Panc1 (cell line): Measurements from ENCODE around the gene GLB1L3. TPM values are rescaled to one million over a fixed set of nuclear protein-coding genes. Genes with fewer than 3 reads are reported as not detected.

Experiments used
- ATAC-seq: fragments of 200-7000 bp; cut with Tn5 transposase; 2 replicates; pipeline ENCODE4 v1.9.1; 2020; ENCODE audit warnings: mild to moderate bottlenecking, moderate library complexity
- BruUV-seq: library from RNA; stranded (reverse); fragments of 400-500 nt; replicated peaks from 2 replicates; lab custom pipeline; 2021; lab: Mats Ljungman, UMichigan
- CTCF ChIA-PET: fragments of 300-600 bp; sonication (Branson Sonifier 250); formaldehyde crosslinking; loops from one replicate; lab custom pipeline; 2022; ENCODE audit warnings: antibody characterized with exemption; lab: Charles Lee
- POLR2A ChIA-PET: fragments of 300-600 bp; sonication (Branson Sonifier 250); formaldehyde crosslinking; loops from one replicate; lab custom pipeline; 2022; ENCODE audit warnings: antibody characterized with exemption; lab: Charles Lee
- DNase-seq: peaks from one replicate; pipeline ENCODE4 v3.0.0-alpha.2; 2010; ENCODE audit warnings: low read depth, low spot score
- H3K27ac ChIP-seq: 2 replicates; pipeline ENCODE4 v1.5.1; 2011; ENCODE audit warnings: mild to moderate bottlenecking, low read length, inconsistent platforms
- H3K27me3 ChIP-seq: fragments of 200-500 bp; sonication (Bioruptor generic); 2 replicates; pipeline ENCODE4 v1.6.0; 2014; ENCODE audit warnings: low read length, inconsistent platforms; ENCODE audit not compliant: control insufficient read depth, insufficient read depth
- H3K36me3 ChIP-seq: fragments of 200-500 bp; sonication (Bioruptor generic); 2 replicates; pipeline ENCODE4 v1.5.1; 2014; ENCODE audit warnings: inconsistent platforms, mild to moderate bottlenecking, low read length, moderate library complexity; ENCODE audit not compliant: control insufficient read depth, insufficient read depth
- H3K4me1 ChIP-seq: 2 replicates; pipeline ENCODE4 v1.5.1; 2011; ENCODE audit warnings: inconsistent platforms, mild to moderate bottlenecking, low read length, moderate library complexity; ENCODE audit not compliant: control insufficient read depth, insufficient read depth
- H3K4me3 ChIP-seq, 2 experiments: 2 replicates each; pipeline ENCODE4 v1.5.1; 2011 to 2012; ENCODE audit warnings: low read depth in 2 of 2, low read length in 2 of 2, mild to moderate bottlenecking in 2 of 2, inconsistent platforms in 1 of 2, moderate library complexity in 1 of 2
- H3K9me3 ChIP-seq: fragments of 200-500 bp; sonication (Bioruptor generic); 2 replicates; pipeline ENCODE4 v1.5.1; 2014; ENCODE audit warnings: low read depth, mild to moderate bottlenecking, inconsistent platforms, low read length, moderate library complexity; ENCODE audit not compliant: control insufficient read depth, insufficient read depth
- CTCF ChIP-seq: fragments of 450-650 bp; IDR thresholded peaks from 2 replicates; pipeline ENCODE4 v1.5.1; 2017; ENCODE audit warnings: mild to moderate bottlenecking
- POLR2AphosphoS5 ChIP-seq: IDR thresholded peaks from 2 replicates; pipeline ENCODE4 v1.6.1; 2012; ENCODE audit warnings: mild to moderate bottlenecking, low read depth, low read length, moderate library complexity
- REST ChIP-seq, 2 experiments: IDR thresholded peaks; 2 replicates each; pipeline ENCODE4 v1.6.1; 2011 to 2012; ENCODE audit warnings: low read depth in 2 of 2, control low read depth in 1 of 2, low read length in 1 of 2, mild to moderate bottlenecking in 1 of 2, moderate library complexity in 1 of 2; ENCODE audit not compliant: insufficient read depth in 1 of 2
- SIN3A ChIP-seq: IDR thresholded peaks from 2 replicates; pipeline ENCODE4 v1.6.1; 2012; ENCODE audit warnings: low read depth, mild to moderate bottlenecking, low read length, moderate library complexity, borderline replicate concordance; ENCODE audit not compliant: insufficient read depth
- TCF7L2 ChIP-seq: IDR thresholded peaks from 2 replicates; pipeline ENCODE4 v1.6.1; 2011; ENCODE audit warnings: mild to moderate bottlenecking, low read depth, low read length, inconsistent platforms
- in situ Hi-C: cut with HindIII; loops from 2 replicates; pipeline ENCODE4 v1.10.0; 2016; ENCODE audit warnings: low sequenced_read_pairs, low pct_unique_long_range_greater_than_20kb
- intact Hi-C: fragments of 100-400 bp; cut with micrococcal nuclease; formaldehyde crosslinking; loops from one replicate; pipeline ENCODE4 v1.10.0; 2022; ENCODE audit not compliant: unreplicated experiment
- total RNA-seq: library from RNA; stranded (reverse); gene quantifications from one replicate; pipeline ENCODE4 v1.2.1, GENCODE V29; 2021; ENCODE audit not compliant: unreplicated experiment

The GLB1L3 gene
- total RNA-seq, 1 experiment from 2014 or later: not detected

- POLR2A ChIA-PET: interaction anchor here (0.6 kb wide), 1 partner anchor 92 kb away, joined by 4 read pairs; no protein-coding TSS in a partner anchor
- no TSS peak for BruUV-seq
- no peak for TF ChIP-seq REST (IDR thresholded peaks at IDR 0.05; ENCODE audit: insufficient read depth in 1 of 2, low read depth in 2 of 2, low read length in 1 of 2)
- TF ChIP-seq SIN3A: no peak
- TF ChIP-seq POLR2AphosphoS5: no peak
- TF ChIP-seq CTCF: no peak
- no peak for TF ChIP-seq TCF7L2
- Histone ChIP-seq H3K9me3 (no peaks in the 10 kb centered on the region), H3K27me3 (no peaks in the 10 kb centered on the region), H3K4me3 (no peak overlapping the region), H3K36me3 (no peaks in the 10 kb centered on the region), H3K27ac (no peak overlapping the region), H3K4me1 (no peaks in the 10 kb centered on the region)
- in situ Hi-C loops (no loop called here), intact Hi-C loops (no loop called here)
- no peak for DNase-seq
- CTCF ChIA-PET: interaction anchor here (0.5 kb wide), 1 partner anchor 171 kb away, joined by 3 read pairs; no protein-coding TSS in a partner anchor
- no peak for ATAC-seq
These were observed 90.1 kb downstream of the GLB1L3 start for GRCh38 chr11:134366254-134366653.

- Histone ChIP-seq H3K36me3 (no peaks in the 10 kb centered on the region), H3K4me1 (no peaks in the 10 kb centered on the region), H3K27me3 (no peaks in the 10 kb centered on the region), H3K4me3 (no peak overlapping the region), H3K27ac (no peak overlapping the region), H3K9me3 (no peaks in the 10 kb centered on the region)
- no TSS peak for BruUV-seq
- ATAC-seq (no peak), DNase-seq (no peak)
- in situ Hi-C loops: no loop called here
- ChIA-PET POLR2A (no interaction called here), CTCF (no interaction called here)
- intact Hi-C loops: no loop called here
- TF ChIP-seq SIN3A: no peak
- TF ChIP-seq REST (IDR thresholded peaks at IDR 0.05; ENCODE audit: insufficient read depth in 1 of 2, low read depth in 2 of 2, low read length in 1 of 2): no peak
- no peak for TF ChIP-seq CTCF
- TF ChIP-seq TCF7L2: no peak
- no peak for TF ChIP-seq POLR2AphosphoS5
These were observed 91.6 kb downstream of the GLB1L3 start for GRCh38 chr11:134367781-134368180.
